ENCODE data around the gene SSBP2.

Gene SSBP2

GRCh38 chr5:81708889-81709288, 42.0 kb downstream of the SSBP2 start:
- TF ChIP-seq SIN3A (IDR thresholded peaks at IDR 0.05; ENCODE audit: borderline replicate concordance, insufficient read depth, low read length) (no peak), POLR2AphosphoS5 (IDR thresholded peaks at IDR 0.05; ENCODE audit: low read depth, low read length) (no peak)

GRCh38 chr5:81703840-81704239, 47.1 kb downstream of the SSBP2 start:
- TF ChIP-seq TAF1 (IDR thresholded peaks at IDR 0.05; ENCODE audit: borderline replicate concordance, insufficient read depth, low read length) (no peak), REST (IDR thresholded peaks at IDR 0.05; ENCODE audit: insufficient read depth in 1 of 2, low read depth in 2 of 2, low read length in 2 of 2) (no peak), SIN3A (IDR thresholded peaks at IDR 0.05; ENCODE audit: borderline replicate concordance, insufficient read depth, low read length) (no peak), POLR2AphosphoS5 (IDR thresholded peaks at IDR 0.05; ENCODE audit: low read depth, low read length) (no peak), FOXP2 (optimal IDR thresholded peaks at IDR 0.05; ENCODE audit: borderline replicate concordance, extremely low read depth, extremely low read length, insufficient read depth) (no peak)

GRCh38 chr5:81700166-81700565, 50.7 kb downstream of the SSBP2 start:
- TF ChIP-seq POLR2AphosphoS5 (IDR thresholded peaks at IDR 0.05; ENCODE audit: low read depth, low read length) (no peak), REST (IDR thresholded peaks at IDR 0.05; ENCODE audit: insufficient read depth in 1 of 2, low read depth in 2 of 2, low read length in 2 of 2) (no peak), TAF1 (IDR thresholded peaks at IDR 0.05; ENCODE audit: borderline replicate concordance, insufficient read depth, low read length) (no peak), SIN3A (IDR thresholded peaks at IDR 0.05; ENCODE audit: borderline replicate concordance, insufficient read depth, low read length) (no peak)

GRCh38 chr5:81698813-81699212, 52.1 kb downstream of the SSBP2 start:
- TF ChIP-seq FOXP2 (optimal IDR thresholded peaks at IDR 0.05; ENCODE audit: borderline replicate concordance, extremely low read depth, extremely low read length, insufficient read depth) (no peak), SIN3A (IDR thresholded peaks at IDR 0.05; ENCODE audit: borderline replicate concordance, insufficient read depth, low read length) (no peak), POLR2AphosphoS5 (IDR thresholded peaks at IDR 0.05; ENCODE audit: low read depth, low read length) (no peak), REST (IDR thresholded peaks at IDR 0.05; ENCODE audit: insufficient read depth in 1 of 2, low read depth in 2 of 2, low read length in 2 of 2) (no peak), TAF1 (IDR thresholded peaks at IDR 0.05; ENCODE audit: borderline replicate concordance, insufficient read depth, low read length) (no peak)

- TF ChIP-seq SIN3A (IDR thresholded peaks at IDR 0.05; ENCODE audit: borderline replicate concordance, insufficient read depth, low read length) (no peak), TAF1 (IDR thresholded peaks at IDR 0.05; ENCODE audit: borderline replicate concordance, insufficient read depth, low read length) (no peak), FOXP2 (optimal IDR thresholded peaks at IDR 0.05; ENCODE audit: borderline replicate concordance, extremely low read depth, extremely low read length, insufficient read depth) (no peak), REST (IDR thresholded peaks at IDR 0.05; ENCODE audit: insufficient read depth in 1 of 2, low read depth in 2 of 2, low read length in 2 of 2) (no peak), POLR2AphosphoS5 (IDR thresholded peaks at IDR 0.05; ENCODE audit: low read depth, low read length) (no peak)
These were observed 54.2 kb downstream of the SSBP2 start for GRCh38 chr5:81696418-81697397.

All from PFSK-1 (cell line).